Fibroblast of lung (primary cell): ENCODE results near the gene C1QTNF5.

Experiments
- CTCF ChIP-seq, 2 donors: IDR thresholded peaks in 1 of 2; conservative IDR thresholded peaks in 1 of 2; 1 replicate in 1 of 2; 2 replicates in 1 of 2; pipeline ENCODE4 v1.5.1; 2011 to 2012; ENCODE audit warnings: low read length in 2 of 2, control low read depth in 1 of 2, inconsistent platforms in 1 of 2, low read depth in 1 of 2, mild to moderate bottlenecking in 1 of 2
- EZH2 ChIP-seq: IDR thresholded peaks from 2 replicates; pipeline ENCODE4 v1.5.1; 2012; ENCODE audit warnings: low read length, control low read depth, mild to moderate bottlenecking; ENCODE audit errors: missing control alignments

- TF ChIP-seq CTCF (conservative IDR thresholded peaks at IDR 0.05 in 1 of 2, IDR thresholded peaks at IDR 0.05 in 1 of 2; ENCODE audit: low read depth in 1 of 2, low read length in 2 of 2) (no peak), EZH2 (no peak)
Observed at GRCh38 chr11:119372260-119373058, 31.8 kb upstream of the C1QTNF5 start.
